Esophagus (tissue), 2 donors: ENCODE measurements around the gene RNF222. TPM values are rescaled to one million over a fixed set of nuclear protein-coding genes. Genes with fewer than 3 reads are reported as not detected.
"Not testable (repeated sequence)": the region's sequence is repeated elsewhere in the genome, so short reads cannot be mapped to it uniquely, and the experiment has no call there.

Experiments
- H3K27ac ChIP-seq, 2 donors: one replicate each; pipeline ENCODE4 v1.5.1; 2013; ENCODE audit warnings: low read depth in 2 of 2, mild to moderate bottlenecking in 2 of 2, inconsistent platforms in 1 of 2, low read length in 1 of 2, moderate library complexity in 1 of 2
- H3K27me3 ChIP-seq, 2 donors: one replicate each; pipeline ENCODE4 v1.6.1; 2013; ENCODE audit warnings: low read length in 2 of 2, control low read depth in 1 of 2, mild to moderate bottlenecking in 1 of 2; ENCODE audit not compliant: insufficient read depth in 2 of 2, control insufficient read depth in 1 of 2
- H3K36me3 ChIP-seq, 2 donors: one replicate each; pipeline ENCODE4 v1.6.1; 2013; ENCODE audit warnings: low read length in 1 of 2; ENCODE audit not compliant: control insufficient read depth in 2 of 2, insufficient read depth in 2 of 2
- H3K4me1 ChIP-seq, 2 donors: one replicate each; pipeline ENCODE4 v1.6.1; 2013; ENCODE audit warnings: low read length in 1 of 2; ENCODE audit not compliant: control insufficient read depth in 2 of 2, insufficient read depth in 2 of 2
- H3K4me3 ChIP-seq, 2 donors: one replicate each; pipeline ENCODE4 v1.5.1; 2013; ENCODE audit warnings: low read length in 2 of 2, mild to moderate bottlenecking in 2 of 2, low read depth in 1 of 2, moderate library complexity in 1 of 2
- H3K9me3 ChIP-seq, 2 donors: one replicate each; pipeline ENCODE4 v1.6.1; 2013; ENCODE audit warnings: mild to moderate bottlenecking in 2 of 2, low read depth in 1 of 2, low read length in 1 of 2, moderate library complexity in 1 of 2; ENCODE audit not compliant: control insufficient read depth in 2 of 2, insufficient read depth in 1 of 2
- WGBS, 2 donors: extraction: QIAGEN DNeasy Blood & Tissue Kit; methylation state at CpG; one replicate each; pipeline ENCODE4 v1.1.7; 2013; 5-methylcytosine and 5-hydroxymethylcytosine counted together
- polyA plus RNA-seq, 2 donors: library from polyadenylated mRNA; stranded (reverse); fragments of 200-250 nt; gene quantifications; one replicate each; pipeline ENCODE4 v1.2.3, GENCODE V29; 2013
- donor health status: healthy with polysubstance abuse.
- donor health status: Bipolar disorder and iron deficiency.

The RNF222 gene
- polyA plus RNA-seq, 2 donors = 14.0 to 18.4 TPM

DNA sequence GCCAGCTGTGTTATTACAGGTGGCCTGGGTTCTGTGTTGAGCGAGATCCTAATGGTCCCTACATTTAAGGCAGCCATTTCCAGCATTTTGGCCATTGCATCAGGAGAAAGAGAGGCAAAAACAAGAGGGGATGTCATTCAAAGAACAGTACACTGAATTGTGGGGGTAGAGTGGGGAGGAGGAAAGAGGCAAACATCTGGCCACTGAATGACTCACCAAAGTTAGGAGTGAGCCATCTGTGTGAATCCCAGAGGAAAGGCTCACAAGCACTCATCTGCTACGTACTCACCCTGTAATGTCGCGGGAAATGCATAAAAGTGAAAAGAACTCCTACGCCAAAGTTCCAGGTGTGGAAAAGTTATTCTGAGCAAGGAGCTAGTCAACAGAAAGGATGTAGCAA lies 37.9 kb downstream of the RNF222 start:
- 57 to 70% methylated on average over 5 of the region's 5 CpGs for WGBS, 2 donors
- peaks cover 0 to 2% of the 10 kb centered on the region in 2 donors for H3K36me3 ChIP-seq
- no peaks in the 10 kb centered on the region for H3K4me1 ChIP-seq
- H3K27ac ChIP-seq = no peak overlapping the region
- no peaks in the 10 kb centered on the region for H3K9me3 ChIP-seq
- no peaks in the 10 kb centered on the region for H3K27me3 ChIP-seq
- no peak overlapping the region for H3K4me3 ChIP-seq

DNA sequence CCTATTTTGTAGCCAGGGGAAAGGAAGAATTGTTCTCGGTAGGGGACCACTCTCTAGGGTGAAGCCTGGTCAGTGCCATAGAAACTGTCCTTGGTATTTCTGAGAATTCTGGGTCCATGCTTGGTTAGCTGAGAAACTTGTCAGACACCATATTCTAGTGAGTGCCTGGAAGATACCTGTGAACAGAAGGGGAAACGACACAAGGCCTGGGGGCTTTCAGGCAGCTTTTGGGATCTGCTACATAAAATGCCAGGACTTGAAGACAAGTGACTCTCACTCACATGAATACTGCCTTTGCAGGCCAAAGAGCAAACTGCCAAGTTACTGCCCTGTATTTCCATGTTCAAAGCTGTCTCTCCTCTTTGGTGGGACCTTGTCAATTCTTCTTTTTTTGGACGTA lies 39.7 kb downstream of the RNF222 start:
- 83 to 88% methylated on average over 3 of the region's 3 CpGs for WGBS, 2 donors
- H3K36me3 ChIP-seq = no peaks in the 10 kb centered on the region

DNA sequence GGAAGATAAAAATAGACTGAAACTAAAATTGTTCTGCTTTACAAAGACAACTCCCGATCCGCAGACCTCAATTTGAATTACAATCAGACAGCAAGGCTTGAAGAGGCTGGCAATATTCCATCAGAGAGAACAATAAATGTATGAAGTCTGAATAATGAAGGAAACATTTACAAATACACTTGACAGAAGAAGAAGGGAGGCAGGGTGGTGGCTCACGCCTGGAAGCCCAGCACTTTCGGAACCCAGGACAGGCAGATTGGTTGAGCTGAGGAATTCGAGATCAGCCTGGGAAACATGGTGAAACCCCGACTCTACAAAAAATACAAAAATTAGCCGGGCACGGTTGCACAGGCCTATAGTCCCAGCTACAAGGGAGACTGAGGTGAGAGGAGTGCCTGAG lies 43.4 kb downstream of the RNF222 start:
- Histone ChIP-seq H3K9me3 (no peaks in the 10 kb centered on the region), H3K4me3 (no peak overlapping the region), H3K27ac (no peak overlapping the region), H3K4me1 (no peaks in the 10 kb centered on the region), H3K36me3 (no peaks in the 10 kb centered on the region), H3K27me3 (no peaks in the 10 kb centered on the region)
- WGBS, 2 donors = 69 to 74% methylated on average over 8 of the region's 8 CpGs

More for the DNA sequence above, 39.7 kb downstream of the RNF222 start:
- H3K4me3 ChIP-seq = no peak overlapping the region
- H3K27me3 ChIP-seq = no peaks in the 10 kb centered on the region
- no peak overlapping the region for H3K27ac ChIP-seq
- no peaks in the 10 kb centered on the region for H3K4me1 ChIP-seq
- no peaks in the 10 kb centered on the region for H3K9me3 ChIP-seq

GRCh38 chr17:8353736-8354135 lies 43.9 kb downstream of the RNF222 start:
- Histone ChIP-seq H3K4me1 (no peaks in the 10 kb centered on the region), H3K27me3 (no peaks in the 10 kb centered on the region), H3K27ac (no peak overlapping the region), H3K4me3 (no peak overlapping the region), H3K36me3 (no peaks in the 10 kb centered on the region), H3K9me3 (no peaks in the 10 kb centered on the region)
- 77 to 81% methylated on average over 7 of the region's 7 CpGs for WGBS, 2 donors

- H3K27ac ChIP-seq = no peak overlapping the region
- no peak overlapping the region for H3K4me3 ChIP-seq
- no peaks in the 10 kb centered on the region for H3K27me3 ChIP-seq
- H3K4me1 ChIP-seq = peaks cover 0 to 7% of the 10 kb centered on the region in 2 donors
- H3K9me3 ChIP-seq = no peaks in the 10 kb centered on the region
- 59 to 74% methylated on average over 7 of the region's 7 CpGs for WGBS, 2 donors
- no peaks in the 10 kb centered on the region for H3K36me3 ChIP-seq
These were observed 47.3 kb downstream of the RNF222 start for GRCh38 chr17:8350339-8350738.

DNA sequence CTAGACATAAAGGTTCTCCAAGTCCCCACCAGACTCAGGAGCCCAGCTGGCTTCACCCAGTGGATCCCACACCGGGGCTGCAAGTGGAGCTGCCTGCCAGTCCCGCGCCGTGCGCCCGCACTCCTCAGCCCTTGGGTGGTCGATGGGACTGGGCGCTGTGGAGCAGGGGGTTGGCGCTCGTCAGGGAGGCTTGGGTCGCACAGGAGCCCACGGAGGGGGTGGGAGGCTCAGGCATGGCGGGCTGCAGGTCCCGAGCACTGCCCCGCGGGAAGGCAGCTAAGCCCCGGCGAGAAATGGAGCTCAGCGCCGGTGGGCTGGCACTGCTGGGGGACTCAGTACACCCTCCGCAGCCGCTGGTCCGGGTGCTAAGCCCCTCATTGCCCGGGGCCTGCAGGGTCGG lies 50.6 kb downstream of the RNF222 start:
- not testable (repeated sequence) for H3K9me3 ChIP-seq, H3K36me3 ChIP-seq, H3K27me3 ChIP-seq, H3K4me3 ChIP-seq
- H3K4me1 ChIP-seq = peaks cover 0 to 13% of the 10 kb centered on the region in 2 donors
- 59 to 64% methylated on average over 15 to 25 of the region's 25 CpGs for WGBS, 2 donors
- H3K27ac ChIP-seq = peak overlapping the region in 1 of 2 donors; percentile 0

GRCh38 chr17:8345951-8346665 lies 51.5 kb downstream of the RNF222 start:
- peak overlapping the region; percentile 75 to 85 for H3K27ac ChIP-seq
- H3K27me3 ChIP-seq = no peaks in the 10 kb centered on the region
- H3K9me3 ChIP-seq = no peaks in the 10 kb centered on the region
- no peaks in the 10 kb centered on the region for H3K36me3 ChIP-seq
- H3K4me1 ChIP-seq = peaks cover 0 to 13% of the 10 kb centered on the region in 2 donors
- 41 to 55% methylated on average over 5 of the region's 5 CpGs for WGBS, 2 donors
- H3K4me3 ChIP-seq = no peak overlapping the region

DNA sequence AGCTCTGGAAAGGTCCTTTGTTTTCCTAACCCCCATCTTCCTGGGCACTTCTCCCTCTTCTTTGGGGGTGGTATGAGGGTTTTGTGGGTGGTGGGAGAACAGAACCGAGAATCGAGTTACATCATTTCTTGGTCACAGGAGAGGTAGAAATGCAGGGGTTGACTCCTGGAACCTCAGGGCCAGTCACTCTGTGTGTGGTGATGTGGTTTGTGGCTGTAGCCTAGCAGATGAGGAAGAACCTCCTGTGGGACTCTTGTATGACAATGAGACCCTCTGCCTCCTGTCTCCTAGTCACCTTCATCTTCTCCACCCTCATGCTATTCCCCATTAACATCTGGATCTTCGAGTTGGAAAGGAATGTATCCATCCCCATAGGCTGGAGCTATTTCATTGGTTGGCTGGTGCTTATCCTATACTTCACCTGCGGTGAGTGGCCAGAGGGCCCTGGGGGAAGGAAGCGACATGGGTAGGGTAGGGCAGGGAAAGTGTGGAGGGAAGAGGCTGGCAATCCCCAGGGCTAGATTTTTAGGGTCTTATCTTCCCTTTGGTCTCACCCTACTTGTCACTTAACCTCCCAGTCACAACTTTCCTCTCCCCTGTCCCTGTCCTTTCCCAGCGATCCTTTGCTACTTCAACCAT lies 52.5 kb downstream of the RNF222 start:
- Histone ChIP-seq H3K27ac (peak overlapping the region; percentile 75 to 84), H3K36me3 (no peaks in the 10 kb centered on the region), H3K27me3 (no peaks in the 10 kb centered on the region), H3K4me1 (peaks cover 0 to 13% of the 10 kb centered on the region in 2 donors), H3K9me3 (no peaks in the 10 kb centered on the region), H3K4me3 (no peak overlapping the region)
- 53 to 73% methylated on average over 6 of the region's 6 CpGs for WGBS, 2 donors

GRCh38 chr17:8341456-8341855 lies 56.2 kb downstream of the RNF222 start:
- Histone ChIP-seq H3K4me3 (no peak overlapping the region), H3K9me3 (no peaks in the 10 kb centered on the region), H3K36me3 (no peaks in the 10 kb centered on the region), H3K27me3 (no peaks in the 10 kb centered on the region), H3K4me1 (peaks cover 0 to 13% of the 10 kb centered on the region in 2 donors), H3K27ac (no peak overlapping the region)
- WGBS, 2 donors = 72 to 74% methylated on average over 4 of the region's 4 CpGs
